ENCODE results near the gene SNORC.

SNORC gene

DNA sequence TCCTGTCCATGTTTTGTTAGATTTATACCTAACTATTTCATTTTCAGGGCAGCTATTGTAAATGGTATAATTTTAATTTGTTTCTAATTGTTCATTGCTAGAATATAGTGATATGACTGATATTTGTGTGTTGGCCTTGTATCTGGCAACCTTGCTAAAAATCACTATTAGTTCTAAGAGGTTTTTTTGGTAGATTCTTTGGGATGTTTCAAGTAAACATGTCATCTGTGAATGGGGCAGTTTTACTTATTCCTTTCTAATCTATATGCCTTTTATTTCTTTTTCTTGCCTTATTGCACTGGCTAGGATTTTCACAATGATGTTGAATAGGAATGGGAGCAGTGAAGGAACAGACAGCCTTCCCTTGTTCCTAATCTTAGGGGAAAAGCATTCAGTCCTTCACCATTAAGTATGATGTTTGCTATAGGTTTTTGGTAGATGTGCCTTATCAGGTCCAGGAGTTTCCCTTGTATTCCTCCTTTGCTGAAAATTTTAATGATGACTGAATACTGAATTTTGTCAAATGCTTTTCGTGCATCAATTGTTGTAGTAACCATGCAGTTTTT lies 41.7 kb downstream of the SNORC start:
- H3K27me3 ChIP-seq (replicated peaks) = no peaks in the 10 kb centered on the region

DNA sequence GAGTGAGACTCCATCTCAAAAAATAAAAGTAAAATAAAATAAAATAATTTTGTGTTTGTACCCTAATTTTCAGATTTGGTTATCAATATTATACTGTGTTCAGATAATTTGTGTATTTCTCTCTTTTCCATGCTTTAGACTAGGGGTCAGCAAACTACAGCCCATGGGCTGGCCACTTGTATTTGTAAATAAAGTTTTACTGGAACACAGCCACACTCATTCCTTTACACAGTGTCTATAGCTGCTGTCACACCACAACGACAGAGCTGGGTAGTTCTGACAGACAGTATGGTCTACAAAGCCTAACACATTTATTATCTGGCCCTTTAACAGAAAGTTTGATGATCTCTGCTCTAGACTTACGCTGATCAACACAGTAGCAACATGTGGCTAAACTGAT lies 43.8 kb downstream of the SNORC start:
- Histone ChIP-seq H3K36me3 (replicated peaks) (no peaks in the 10 kb centered on the region), H3K4me3 (ENCODE audit: low read depth, low read length) (no peak overlapping the region), H3K27me3 (replicated peaks) (no peaks in the 10 kb centered on the region), H3K27ac (no peak overlapping the region)
- TF ChIP-seq, protein P1, sequence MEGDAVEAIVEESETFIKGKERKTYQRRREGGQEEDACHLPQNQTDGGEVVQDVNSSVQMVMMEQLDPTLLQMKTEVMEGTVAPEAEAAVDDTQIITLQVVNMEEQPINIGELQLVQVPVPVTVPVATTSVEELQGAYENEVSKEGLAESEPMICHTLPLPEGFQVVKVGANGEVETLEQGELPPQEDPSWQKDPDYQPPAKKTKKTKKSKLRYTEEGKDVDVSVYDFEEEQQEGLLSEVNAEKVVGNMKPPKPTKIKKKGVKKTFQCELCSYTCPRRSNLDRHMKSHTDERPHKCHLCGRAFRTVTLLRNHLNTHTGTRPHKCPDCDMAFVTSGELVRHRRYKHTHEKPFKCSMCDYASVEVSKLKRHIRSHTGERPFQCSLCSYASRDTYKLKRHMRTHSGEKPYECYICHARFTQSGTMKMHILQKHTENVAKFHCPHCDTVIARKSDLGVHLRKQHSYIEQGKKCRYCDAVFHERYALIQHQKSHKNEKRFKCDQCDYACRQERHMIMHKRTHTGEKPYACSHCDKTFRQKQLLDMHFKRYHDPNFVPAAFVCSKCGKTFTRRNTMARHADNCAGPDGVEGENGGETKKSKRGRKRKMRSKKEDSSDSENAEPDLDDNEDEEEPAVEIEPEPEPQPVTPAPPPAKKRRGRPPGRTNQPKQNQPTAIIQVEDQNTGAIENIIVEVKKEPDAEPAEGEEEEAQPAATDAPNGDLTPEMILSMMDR (IDR thresholded peaks at IDR 0.05; ENCODE audit: low read depth, low read length, missing control alignments) = no peak
- in situ Hi-C loops (cut with HindIII; ENCODE audit: low pct_ligation_motif_present, low sequenced_read_pairs) = no loop called here
- DNase-seq = no peak

More for the DNA sequence above, 41.7 kb downstream of the SNORC start:
- no peak for DNase-seq
- TF ChIP-seq, protein P1 (IDR thresholded peaks at IDR 0.05; ENCODE audit: low read depth, low read length, missing control alignments) = no peak
- no peak overlapping the region for H3K4me3 ChIP-seq (ENCODE audit: low read depth, low read length)
- no peaks in the 10 kb centered on the region for H3K36me3 ChIP-seq (replicated peaks)
- in situ Hi-C loops (cut with HindIII; ENCODE audit: low pct_ligation_motif_present, low sequenced_read_pairs) = no loop called here
- no peak overlapping the region for H3K27ac ChIP-seq

DNA sequence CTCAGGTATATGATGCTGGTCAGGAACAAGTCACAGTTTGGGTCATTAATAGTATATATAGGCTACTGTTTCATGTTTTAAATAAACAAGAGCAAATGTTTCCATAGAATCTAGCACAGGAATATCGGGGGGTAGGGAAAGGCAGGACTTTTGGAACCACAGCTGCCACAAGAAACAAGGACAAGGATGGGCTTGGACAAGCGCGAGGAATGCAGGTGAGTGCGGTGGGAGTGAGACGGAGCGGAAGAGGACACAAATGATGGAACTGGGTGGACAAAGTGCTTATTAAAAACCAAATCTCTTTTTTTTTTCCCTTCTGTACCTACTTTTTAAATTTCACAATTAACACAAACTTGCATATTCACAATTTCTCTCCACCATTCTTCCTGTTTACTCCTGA lies 49.1 kb downstream of the SNORC start:
- in situ Hi-C loops (cut with HindIII; ENCODE audit: low pct_ligation_motif_present, low sequenced_read_pairs) = no loop called here
- Histone ChIP-seq H3K36me3 (replicated peaks) (no peaks in the 10 kb centered on the region), H3K27me3 (replicated peaks) (peaks cover under 1% of the 10 kb centered on the region), H3K4me3 (ENCODE audit: low read depth, low read length) (no peak overlapping the region), H3K27ac (no peak overlapping the region)
- DNase-seq = no peak
- TF ChIP-seq, protein P1 (IDR thresholded peaks at IDR 0.05; ENCODE audit: low read depth, low read length, missing control alignments) = no peak

DNA sequence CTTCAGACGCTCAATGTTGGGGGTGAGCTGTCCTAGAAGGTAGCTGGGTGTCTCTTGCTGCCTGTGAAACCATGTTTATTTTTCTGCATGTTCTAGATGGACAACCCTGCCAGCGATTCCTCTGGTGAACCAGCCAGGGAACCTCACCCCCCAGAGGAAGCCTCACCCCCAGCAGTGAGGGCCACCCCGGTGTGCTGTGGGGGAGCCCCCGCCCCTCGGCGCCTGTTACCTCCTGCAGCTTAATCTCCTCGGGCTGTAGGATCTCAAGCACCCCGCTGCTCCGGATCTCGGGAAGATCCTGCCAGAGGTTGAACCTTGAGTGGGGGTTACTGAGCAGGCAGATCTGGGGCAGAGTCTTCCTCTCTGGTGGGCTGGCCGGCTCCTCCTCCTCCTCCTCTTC lies 50.0 kb downstream of the SNORC start:
- no peak for DNase-seq
- peaks cover 8% of the 10 kb centered on the region for H3K27me3 ChIP-seq (replicated peaks)
- no peak overlapping the region for H3K27ac ChIP-seq
- in situ Hi-C loops (cut with HindIII; ENCODE audit: low pct_ligation_motif_present, low sequenced_read_pairs) = no loop called here
- H3K36me3 ChIP-seq (replicated peaks) = no peaks in the 10 kb centered on the region
- TF ChIP-seq, protein P1 (IDR thresholded peaks at IDR 0.05; ENCODE audit: low read depth, low read length, missing control alignments) = no peak
- H3K4me3 ChIP-seq (ENCODE audit: low read depth, low read length) = no peak overlapping the region

DNA sequence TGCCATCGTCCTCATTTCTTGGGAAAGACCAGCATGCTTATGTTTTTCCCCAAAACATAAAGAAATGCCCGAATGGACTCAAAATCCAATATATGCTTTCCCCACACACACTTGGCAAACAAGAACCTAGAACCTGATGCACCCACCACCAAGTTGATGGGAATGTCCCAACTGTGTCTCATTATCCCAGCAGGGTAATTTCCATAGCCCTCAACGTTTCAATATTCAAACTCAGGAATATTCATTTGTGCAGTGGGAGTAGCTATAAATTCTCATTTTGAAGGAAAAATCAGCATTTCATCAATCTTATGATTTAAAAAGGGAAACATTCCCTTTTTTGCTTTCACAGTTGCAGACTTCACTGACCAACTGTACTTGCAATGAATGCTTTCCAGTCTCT lies 50.7 kb downstream of the SNORC start:
- Histone ChIP-seq H3K27ac (no peak overlapping the region), H3K4me3 (ENCODE audit: low read depth, low read length) (no peak overlapping the region), H3K36me3 (replicated peaks) (no peaks in the 10 kb centered on the region), H3K27me3 (replicated peaks) (peaks cover 15% of the 10 kb centered on the region)
- TF ChIP-seq, protein P1 (IDR thresholded peaks at IDR 0.05; ENCODE audit: low read depth, low read length, missing control alignments) = no peak
- DNase-seq = no peak
- in situ Hi-C loops (cut with HindIII; ENCODE audit: low pct_ligation_motif_present, low sequenced_read_pairs) = no loop called here

DNA sequence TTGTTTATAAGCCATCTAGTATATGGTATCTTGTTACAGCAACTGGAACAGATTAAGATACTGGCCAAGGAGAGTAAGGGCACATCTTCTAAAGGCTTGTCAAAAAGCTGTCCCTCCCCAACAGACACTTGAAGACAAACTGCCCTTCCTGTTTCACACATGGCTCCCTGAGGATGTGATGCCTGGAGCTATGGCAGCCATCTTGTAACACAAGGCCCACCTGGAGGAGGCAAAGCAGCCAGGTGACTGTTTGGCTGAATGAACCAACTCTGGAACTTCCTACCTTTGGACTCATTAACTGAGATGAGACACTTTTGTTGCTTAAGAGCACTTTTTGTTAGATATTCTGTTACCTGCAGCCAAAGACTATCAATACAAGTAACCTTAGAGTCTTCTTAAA lies 54.4 kb downstream of the SNORC start:
- in situ Hi-C loops (cut with HindIII; ENCODE audit: low pct_ligation_motif_present, low sequenced_read_pairs) = no loop called here
- H3K27ac ChIP-seq = no peak overlapping the region
- H3K4me3 ChIP-seq (ENCODE audit: low read depth, low read length) = no peak overlapping the region
- no peaks in the 10 kb centered on the region for H3K36me3 ChIP-seq (replicated peaks)
- DNase-seq = no peak
- H3K27me3 ChIP-seq (replicated peaks) = peaks cover 48% of the 10 kb centered on the region
- TF ChIP-seq, protein P1 (IDR thresholded peaks at IDR 0.05; ENCODE audit: low read depth, low read length, missing control alignments) = no peak

Measured in brain microvascular endothelial cell (primary cell).